ENCODE measurements around the gene XAGE3.
"Not testable (repeated sequence)": the region's sequence is repeated elsewhere in the genome, so short reads cannot be mapped to it uniquely, and the experiment has no call there.

Gene XAGE3, protein sequence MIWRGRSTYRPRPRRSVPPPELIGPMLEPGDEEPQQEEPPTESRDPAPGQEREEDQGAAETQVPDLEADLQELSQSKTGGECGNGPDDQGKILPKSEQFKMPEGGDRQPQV

DNA sequence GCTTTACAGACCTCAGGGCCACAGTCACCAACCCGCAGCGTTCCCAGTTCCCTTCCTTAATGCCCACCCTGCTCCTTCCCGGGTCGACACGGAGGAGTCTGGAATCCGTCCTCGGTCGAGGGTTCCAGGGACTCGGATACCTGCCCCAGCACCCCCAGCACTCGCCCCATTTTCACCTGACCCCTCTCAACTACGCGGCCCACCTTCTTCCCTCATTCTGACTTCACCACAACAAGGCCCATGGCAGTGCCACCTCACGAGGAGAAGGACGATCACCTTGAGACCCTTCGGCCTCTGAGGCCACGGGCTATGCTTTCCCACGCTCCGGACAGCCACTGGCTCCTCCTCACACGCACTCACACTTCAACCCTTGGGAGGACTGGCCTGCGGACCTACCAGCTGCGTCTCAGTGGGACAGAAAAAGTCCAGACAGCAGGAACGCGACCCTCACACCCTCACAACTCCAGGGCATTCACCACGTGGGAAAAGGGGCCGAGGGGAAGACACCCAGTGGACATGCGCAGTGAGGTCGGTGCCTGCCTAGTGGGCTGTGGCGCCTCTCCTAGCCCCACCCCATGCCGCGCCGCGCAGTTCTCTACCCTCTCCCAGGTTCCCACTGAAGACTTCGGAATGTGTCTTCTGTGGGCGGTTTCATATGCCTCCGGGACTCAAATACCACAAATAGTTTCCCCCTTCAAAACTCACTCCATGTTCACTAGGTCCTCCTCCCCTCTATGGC is at the start of gene XAGE3:
Gene XAGE3 (minus strand): TSS at position 474 of the 739 bp plus-strand sequence. CDS start 950 bp downstream, outside the sequence.
- no peak for DNase-seq (ENCODE audit: low read depth in 1 of 2, low spot score in 1 of 2)

DNA sequence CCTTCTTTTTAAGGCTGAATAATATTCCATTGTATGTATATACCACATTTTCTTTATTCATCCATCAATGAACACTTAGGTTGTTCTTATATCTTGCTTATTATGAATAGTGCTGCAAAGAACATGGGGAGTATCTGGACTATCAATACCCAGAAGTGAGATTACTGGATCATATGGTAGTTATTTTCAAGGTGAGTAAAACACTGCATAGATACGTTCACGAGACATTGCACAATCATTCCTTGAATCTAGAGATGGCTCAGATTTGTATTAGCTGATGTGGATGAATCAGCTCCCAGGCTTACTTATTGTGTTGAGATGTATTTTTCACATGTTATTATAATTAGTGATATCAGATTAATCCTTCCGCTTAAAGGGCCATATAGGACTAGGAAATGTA is 46.8 kb upstream of the XAGE3 start:
- DNase-seq (ENCODE audit: low read depth in 1 of 2, low spot score in 1 of 2) = not testable (repeated sequence)

- DNase-seq (ENCODE audit: low read depth in 1 of 2, low spot score in 1 of 2) = not testable (repeated sequence)
Measured at GRCh38 chrX:52913681-52914080, 45.8 kb upstream of the XAGE3 start.

GRCh38 chrX:52909313-52909969 is 41.6 kb upstream of the XAGE3 start:
- DNase-seq (ENCODE audit: low read depth in 1 of 2, low spot score in 1 of 2) = not testable (repeated sequence)

- not testable (repeated sequence) for DNase-seq (ENCODE audit: low read depth in 1 of 2, low spot score in 1 of 2)
Measured at GRCh38 chrX:52907900-52908299, 40.0 kb upstream of the XAGE3 start.

GRCh38 chrX:52907137-52907536 is 39.3 kb upstream of the XAGE3 start:
- DNase-seq (ENCODE audit: low read depth in 1 of 2, low spot score in 1 of 2) = not testable (repeated sequence)

DNA sequence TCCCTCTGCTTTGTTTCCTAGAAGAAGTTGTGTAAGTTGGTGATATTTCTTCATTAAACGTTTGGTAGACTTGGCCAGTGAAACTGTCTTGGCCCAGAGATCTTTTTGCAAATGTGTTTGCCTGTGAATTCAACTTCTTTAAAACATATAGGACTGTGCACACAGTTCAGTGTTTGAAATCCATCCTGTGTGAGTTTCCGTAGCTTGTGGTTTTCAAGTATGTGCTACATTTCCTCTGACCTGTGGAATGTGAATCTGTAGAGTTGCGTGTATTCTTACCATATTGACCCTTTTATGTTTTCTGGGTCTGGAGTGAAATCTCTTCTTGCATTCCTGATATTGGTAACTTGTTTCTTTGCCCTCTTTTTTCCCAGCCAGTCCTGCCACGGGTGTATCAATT is 38.2 kb upstream of the XAGE3 start:
- DNase-seq (ENCODE audit: low read depth in 1 of 2, low spot score in 1 of 2) = not testable (repeated sequence)

DNA sequence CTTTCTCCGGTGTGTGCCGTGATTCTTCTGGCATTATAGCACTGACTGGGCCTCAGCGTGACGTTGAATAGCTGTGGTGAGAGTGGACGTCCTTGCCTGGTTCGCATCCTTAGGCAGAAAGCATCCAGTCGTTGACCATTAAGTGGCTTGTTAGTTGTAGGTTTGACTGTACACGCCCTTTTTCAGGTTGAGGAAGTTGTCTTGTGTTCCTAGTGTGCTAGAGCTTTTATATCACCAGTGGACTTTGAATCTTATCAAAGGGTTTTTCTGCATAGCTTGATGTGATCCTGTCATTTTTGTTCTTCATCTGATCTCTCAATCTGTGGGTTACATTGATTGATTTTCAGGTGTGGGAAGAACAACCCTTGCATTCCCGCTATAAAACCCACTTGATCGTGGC is 37.6 kb upstream of the XAGE3 start:
- DNase-seq (ENCODE audit: low read depth in 1 of 2, low spot score in 1 of 2) = not testable (repeated sequence)

GRCh38 chrX:52896855-52897709 is 29.2 kb upstream of the XAGE3 start, which contains the start of gene FAM156B:
TSS of gene FAM156B (plus strand) at chrX:52897330. CDS start at chrX:52907226, 9,896 bp downstream.
- not testable (repeated sequence) for DNase-seq (ENCODE audit: low read depth in 1 of 2, low spot score in 1 of 2)

DNA sequence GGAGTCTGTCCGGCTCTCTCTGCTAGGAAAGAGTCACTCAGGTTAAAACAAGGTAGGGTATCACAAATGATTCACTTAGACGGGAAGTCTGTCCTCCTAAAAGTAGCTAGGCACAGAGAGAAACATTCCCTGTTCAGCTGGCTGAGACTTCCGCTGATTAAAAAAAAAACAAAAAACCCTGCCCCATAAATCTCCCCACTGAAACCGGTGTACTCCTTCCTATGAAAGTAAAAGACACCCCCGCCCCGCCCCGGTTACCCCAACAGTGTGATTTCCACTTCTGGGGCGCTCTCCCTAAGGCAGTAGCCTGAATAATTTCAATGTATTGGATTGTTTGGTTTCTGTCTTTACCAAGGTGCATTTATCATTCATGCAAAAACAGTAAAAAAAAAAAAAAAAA is 28.6 kb upstream of the XAGE3 start:
- not testable (repeated sequence) for DNase-seq (ENCODE audit: low read depth in 1 of 2, low spot score in 1 of 2)

- DNase-seq (ENCODE audit: low read depth in 1 of 2, low spot score in 1 of 2) = not testable (repeated sequence)
Measured at GRCh38 chrX:52888090-52888489, 20.2 kb upstream of the XAGE3 start.

GRCh38 chrX:52887459-52887858 is 19.6 kb upstream of the XAGE3 start:
- DNase-seq (ENCODE audit: low read depth in 1 of 2, low spot score in 1 of 2) = not testable (repeated sequence)

GRCh38 chrX:52876386-52876785 is 8.5 kb upstream of the XAGE3 start:
- not testable (repeated sequence) for DNase-seq (ENCODE audit: low read depth in 1 of 2, low spot score in 1 of 2)

- DNase-seq (ENCODE audit: low read depth in 1 of 2, low spot score in 1 of 2) = not testable (repeated sequence)
Measured at GRCh38 chrX:52875436-52875835, 7.6 kb upstream of the XAGE3 start.

GRCh38 chrX:52874661-52875060 is 6.8 kb upstream of the XAGE3 start:
- no peak for DNase-seq (ENCODE audit: low read depth in 1 of 2, low spot score in 1 of 2)

DNA sequence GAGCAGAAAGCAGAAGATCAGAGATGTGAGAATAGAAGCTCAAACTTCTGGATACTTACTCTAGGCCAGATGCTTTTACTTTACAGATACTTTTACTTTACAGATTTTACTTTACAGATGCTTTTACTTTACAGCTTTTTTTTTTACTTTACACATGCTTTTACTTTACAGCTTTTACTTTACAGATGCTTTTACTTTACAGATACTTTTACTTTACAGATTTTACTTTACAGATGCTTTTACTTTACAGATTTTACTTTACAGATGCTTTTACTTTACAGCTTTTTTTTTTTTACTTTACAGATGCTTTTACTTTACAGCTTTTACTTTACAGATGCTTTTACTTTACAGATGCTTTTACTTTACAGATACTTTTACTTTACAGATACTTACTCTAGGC is 5.9 kb upstream of the XAGE3 start:
- DNase-seq (ENCODE audit: low read depth in 1 of 2, low spot score in 1 of 2) = not testable (repeated sequence)

- DNase-seq (ENCODE audit: low read depth in 1 of 2, low spot score in 1 of 2) = no peak
Measured at GRCh38 chrX:52870046-52870445, 2.2 kb upstream of the XAGE3 start.

DNA sequence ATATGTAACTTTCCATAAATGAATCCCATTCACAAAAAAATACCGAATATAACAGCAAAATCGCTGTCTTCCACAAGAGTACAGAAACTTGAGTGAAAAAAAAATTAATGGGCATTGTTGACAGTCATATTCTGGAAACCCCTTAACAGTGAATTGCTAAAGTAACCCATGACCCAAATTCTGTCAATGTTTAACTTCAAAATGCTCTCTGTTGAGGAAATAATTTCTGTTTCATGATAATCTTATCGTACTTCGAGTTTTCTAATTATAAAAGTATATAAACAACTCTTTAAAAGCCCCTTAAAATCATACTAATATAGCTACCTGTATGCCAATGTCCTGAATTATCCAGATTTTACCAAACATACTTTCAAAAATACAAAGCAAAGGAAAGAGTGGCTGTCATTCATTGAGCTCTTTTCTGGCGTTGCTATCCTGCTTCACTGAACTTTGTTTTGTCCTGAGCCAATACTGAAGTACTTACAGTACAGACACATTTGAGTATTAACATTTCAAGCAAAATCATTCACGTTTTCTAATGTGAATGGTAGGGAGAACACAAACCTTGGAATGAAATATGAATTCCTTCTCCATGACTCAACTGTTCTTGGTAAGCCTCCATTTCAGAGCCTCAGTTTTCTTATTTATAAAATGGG is 2.4 kb downstream of the XAGE3 start:
- no peak for DNase-seq (ENCODE audit: low read depth in 1 of 2, low spot score in 1 of 2)

DNA sequence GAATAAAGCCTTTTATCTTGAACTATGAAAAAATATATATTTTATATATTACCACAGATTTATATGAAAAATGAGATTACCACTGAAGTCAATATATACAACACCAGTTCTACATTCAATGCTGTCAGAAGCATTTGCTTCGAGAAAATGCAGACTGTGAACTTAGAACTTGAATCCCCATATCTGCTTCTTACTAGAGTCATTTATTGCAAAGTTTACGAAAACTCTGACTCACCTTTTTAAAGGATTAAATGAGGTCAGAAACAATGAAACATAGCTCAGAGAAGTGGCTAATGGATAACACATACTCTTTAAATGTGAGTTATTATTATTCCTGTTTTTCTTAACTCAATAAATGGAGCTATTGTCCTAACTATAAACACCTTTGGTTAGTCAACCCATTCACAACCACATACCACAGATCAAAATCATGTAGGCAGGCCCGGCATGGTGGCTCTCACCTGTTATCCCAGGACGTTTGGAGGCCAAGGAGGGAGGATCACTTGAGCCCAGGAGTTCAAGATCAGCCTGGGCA is 10.8 kb downstream of the XAGE3 start:
- not testable (repeated sequence) for DNase-seq (ENCODE audit: low read depth in 1 of 2, low spot score in 1 of 2)

DNA sequence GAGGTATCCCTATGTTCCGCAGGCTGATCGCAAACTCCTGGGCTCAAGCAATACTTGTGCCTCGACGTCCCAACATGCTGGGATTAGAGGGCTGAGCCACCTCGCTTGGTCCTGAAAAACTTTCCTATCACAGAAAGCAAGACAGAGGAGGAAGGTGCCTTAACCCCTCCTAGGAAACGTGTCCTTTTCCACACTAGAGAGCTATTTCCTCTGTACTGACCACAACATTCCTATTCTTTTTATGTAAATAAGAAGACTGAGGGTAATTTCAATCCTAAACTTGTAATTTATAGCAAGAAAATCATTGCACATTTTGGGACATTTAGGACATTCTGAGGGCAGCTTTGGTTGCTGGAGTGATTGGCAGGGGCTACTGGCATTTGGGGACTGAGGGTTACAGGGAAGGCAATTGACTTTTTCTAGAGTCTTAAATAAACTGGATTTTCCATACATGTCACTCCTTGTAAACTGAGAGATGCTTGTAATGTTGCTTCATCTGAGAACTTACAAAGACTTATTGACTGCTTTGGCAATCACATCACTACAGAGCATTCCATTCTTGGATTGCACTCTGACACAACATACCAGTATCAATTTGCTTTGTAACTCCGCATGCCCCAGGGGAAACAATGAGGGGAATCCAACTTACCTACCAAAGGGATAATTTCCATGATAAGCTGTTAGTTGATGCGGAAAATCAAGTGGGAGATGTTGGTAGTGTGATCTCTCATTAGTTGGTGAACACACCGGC is 15.6 kb downstream of the XAGE3 start:
- DNase-seq (ENCODE audit: low read depth in 1 of 2, low spot score in 1 of 2) = no peak
